HuH-7 (cell line): ENCODE measurements around the gene CPED1.
"Not testable (repeated sequence)": the region's sequence is repeated elsewhere in the genome, so short reads cannot be mapped to it uniquely, and the experiment has no call there.

Source experiments
- DNase-seq: peaks from one replicate; pipeline ENCODE4 v3.0.0; 2011; ENCODE audit warnings: low spot score

The CPED1 gene

DNA sequence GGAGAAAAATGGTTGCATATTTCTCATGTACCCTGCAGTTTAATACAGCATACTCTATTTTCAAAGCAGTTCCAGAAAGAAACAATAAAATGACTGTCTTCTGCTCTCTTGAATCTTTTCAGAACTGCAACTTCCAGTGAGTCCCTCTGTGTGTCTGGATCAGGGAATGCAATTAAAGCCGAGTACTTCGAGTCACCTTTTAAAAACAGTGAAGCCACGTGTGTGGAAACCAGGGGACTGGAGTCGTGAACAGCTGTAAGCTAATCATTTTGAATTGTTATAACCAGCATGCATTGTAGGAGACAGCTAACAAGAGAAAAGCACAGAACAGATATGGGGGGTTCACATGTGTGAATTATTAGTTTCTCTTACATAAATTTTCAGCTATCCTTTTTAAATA lies 109.1 kb downstream of the CPED1 start:
- no peak for DNase-seq

DNA sequence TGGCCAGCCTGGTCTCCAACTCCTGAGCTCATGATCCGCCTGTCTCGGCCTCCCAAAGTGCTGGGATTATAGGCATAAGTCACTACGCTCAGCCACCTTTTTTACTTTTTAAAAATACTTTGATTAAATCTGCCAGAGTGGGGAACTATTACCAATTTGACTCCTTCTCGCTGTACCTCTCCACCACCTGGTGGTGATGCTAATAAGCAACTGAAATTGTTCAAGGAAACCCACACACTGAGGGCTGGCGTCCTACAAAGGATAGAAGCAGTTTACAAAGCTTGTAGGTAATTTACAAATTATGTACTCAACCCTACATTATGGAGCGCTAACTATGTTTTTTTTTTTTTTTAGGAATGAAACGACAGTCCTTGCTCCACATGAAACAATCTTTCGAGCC lies 111.1 kb downstream of the CPED1 start:
- no peak for DNase-seq

DNA sequence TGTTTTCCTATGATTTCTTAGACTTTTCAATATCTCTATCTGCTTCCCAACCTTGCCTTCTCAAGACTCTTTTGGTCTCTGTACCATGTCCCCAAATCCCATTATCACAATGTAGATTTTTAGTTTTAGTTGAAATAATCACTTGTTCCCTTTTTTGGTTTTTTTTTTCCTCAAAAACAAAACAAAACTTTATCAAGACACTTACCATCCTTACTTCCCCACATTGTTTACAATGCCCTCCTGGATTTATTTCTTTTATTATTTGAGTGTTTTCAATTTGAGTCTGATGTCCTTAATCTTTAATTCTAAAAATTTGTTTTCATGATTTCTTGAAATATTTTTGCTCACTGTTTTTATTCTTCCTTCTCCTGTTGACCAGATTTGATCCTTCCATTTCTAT lies 112.6 kb downstream of the CPED1 start:
- no peak for DNase-seq

DNA sequence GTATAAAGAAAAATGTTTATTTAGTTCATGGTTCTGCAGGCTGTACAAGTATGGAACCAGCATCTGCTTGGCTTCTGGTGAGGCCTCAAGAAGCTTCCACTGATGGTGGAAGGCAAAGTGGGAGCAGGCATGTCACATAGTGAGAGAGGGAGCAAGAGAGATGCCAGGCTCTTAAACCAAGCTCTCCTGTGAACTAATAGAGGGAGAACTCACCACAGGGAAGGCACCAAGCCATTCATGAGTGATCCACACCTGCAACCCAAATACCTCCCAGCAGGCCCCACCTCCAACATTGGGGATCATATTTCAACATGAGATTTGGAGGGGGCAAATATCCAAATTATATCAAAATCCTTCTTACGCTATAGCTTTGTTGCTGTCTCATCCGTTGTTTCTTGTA lies 113.1 kb downstream of the CPED1 start:
- no peak for DNase-seq

DNA sequence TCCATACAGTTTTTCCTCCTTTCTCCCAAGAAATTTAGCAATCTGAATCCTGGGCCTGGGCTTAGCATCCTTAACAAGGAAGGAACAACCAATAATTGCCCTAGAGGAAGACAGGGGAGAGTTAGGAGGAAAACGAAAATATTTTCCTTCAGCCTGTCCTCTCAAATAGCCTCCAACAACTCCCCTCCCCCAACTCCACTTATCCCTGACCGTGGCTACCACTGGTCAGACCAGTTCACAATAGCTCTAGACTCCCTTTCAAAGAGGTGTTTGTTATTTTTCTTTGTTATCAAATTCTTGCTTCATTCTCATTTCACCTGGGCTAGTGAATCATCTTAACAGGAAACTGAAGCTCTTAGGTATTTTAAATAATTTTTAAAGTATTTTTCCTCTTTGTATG lies 114.1 kb downstream of the CPED1 start:
- DNase-seq: no peak

DNA sequence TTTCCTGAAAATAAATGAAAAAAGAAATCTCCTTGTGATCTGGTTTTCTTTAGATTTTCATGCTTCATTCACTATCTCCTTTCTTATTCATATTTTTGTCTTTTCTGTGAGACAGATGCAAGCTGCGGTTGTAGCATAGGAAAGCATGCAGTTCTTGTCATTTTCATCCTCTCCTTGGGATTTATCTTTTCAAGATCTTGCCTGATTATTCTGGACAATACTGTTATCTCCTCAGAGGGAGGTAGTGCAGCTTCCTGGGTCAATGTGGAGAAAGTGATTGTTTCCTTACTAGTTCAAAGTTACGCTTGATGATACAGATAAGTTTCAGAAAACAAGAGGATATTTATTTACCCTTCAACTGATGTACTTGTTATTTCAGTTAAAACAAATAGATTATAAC lies 114.6 kb downstream of the CPED1 start:
- no peak for DNase-seq

DNA sequence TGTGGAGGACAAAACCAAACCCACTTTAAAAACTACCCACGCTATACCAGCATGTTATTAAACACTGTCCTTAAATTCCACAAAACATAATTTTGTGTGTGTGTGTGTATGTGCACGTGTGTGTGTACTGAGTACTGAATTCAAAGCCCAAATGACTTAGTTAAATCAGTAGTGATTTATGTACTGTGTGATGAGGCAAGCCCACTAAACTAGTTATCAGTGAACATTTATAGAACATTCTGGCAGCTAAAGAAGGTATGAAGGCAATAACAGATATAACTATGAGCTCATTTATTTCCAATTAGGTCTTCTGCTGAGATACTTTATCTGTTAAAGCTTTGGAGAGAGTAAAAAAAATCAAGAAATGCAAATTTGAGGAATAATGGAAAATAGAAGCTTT lies 115.1 kb downstream of the CPED1 start:
- no peak for DNase-seq

DNA sequence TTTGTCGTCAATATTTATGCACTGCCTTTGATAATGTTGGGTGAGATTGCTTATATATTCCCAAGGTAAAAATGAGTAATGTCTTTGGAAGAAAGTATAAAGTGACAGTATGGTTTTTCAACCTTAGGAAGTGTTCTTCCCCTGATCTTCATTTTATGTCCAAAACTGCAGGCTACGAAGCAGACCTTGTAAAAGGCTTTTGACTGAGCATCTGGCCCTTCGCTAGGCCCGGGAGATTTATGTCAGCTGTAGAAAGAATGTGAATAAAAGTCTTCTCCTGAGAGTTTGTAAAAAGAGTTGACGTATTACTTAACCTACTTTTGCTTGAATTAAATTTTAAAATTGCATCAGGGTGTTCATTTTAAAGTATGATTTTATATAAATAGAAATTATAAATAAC lies 116.8 kb downstream of the CPED1 start:
- no peak for DNase-seq

DNA sequence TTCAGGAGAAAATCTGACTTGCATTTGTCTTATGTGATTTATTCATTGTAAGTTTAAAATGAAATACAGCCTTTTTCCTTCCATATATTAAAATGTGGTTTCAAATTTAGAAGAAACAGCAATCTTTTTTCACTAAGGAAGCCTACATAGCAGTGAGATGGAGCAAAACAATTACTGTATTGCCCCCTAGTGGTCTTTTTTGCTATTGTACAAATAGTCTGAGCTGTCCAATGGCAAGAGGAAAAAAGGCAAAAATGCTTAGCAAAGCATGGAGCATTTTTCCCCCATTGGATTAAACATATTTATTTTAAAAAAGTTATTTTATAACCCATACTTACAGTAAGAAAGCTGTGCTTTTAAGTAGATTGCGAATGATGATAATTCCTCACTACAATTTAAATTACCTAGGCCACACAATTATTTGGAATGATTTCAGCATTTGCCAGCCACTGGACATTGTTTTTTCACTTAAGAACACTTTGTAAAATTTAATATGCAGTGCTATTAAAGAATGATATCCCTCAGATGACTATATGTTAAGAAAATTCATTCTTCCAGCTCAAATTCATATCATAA lies 119.5 kb downstream of the CPED1 start:
- peak; percentile 9 for DNase-seq

DNA sequence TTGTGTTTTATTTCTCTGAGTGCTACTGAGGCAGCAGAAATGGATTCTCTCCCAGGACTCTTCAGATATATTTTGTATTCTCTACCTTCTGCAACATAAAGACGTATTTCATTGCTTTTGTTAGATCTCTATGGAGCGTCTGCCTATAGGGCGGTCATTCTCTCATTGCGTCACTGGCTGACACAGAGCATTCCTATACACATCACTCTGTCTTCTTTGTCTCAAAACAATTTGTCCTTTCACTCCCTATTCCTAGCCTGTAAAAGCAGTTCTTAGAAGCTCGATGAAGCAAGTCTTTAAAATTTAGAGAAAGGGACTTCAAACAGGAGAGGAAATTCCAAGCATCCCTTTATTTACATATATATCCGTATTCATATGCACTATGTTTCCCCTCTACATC lies 120.6 kb downstream of the CPED1 start:
- no peak for DNase-seq

DNA sequence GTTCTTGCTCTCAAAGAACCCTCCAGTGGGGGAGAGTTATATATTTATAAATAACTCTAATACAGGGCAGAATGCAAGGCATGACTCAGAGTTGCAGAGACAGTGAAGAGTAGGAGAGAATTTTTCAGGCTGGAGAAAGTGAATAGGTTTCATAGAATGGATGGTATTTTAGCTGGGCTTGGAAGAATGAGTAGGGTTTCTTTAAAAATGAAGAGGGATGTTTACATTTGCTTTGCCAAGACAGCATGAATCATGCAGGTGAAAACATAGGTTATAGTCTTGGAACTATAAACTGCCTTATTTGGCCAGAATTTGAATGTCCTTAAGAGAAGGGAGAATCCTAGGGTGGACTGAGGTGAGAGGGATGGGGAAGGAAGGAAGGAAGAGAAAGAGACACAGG lies 124.8 kb downstream of the CPED1 start:
- no peak for DNase-seq

DNA sequence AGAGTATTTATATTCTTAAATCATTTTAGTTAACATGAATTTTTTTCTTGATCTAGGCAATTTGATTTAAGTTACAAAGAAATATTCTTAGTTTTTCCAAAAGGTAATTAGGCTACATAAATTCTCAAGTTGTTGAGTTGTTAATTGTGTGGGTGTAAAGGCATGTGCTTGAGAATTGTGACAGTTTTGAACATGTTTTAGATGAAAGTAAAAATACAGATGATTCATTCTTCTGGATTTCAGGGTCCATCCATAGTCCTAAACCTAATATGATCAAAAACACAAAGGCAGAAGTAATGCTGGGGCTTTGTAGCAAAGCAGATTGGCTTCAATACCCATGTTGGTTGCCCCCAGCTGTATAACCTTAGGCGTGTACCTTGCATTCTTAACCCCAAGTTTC lies 127.9 kb downstream of the CPED1 start:
- DNase-seq: no peak

DNA sequence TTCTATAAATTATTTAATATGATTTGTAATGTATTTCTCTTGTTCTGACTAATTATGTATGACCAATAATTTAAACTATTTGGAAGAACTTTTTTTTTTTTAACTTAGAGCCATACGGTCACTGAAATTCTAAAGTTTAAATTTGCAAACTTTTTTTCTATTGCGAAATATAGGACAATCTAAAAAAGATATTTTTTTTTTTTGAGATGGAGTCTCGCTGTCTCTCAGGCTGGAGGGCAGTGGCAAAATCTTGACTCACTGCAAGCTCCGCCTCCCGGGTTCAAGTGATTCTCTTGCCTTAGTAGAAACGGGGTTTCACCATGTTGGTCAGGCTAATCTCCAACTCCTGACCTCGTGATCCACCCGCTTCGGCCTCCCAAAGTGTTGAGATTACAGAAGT lies 130.5 kb downstream of the CPED1 start:
- no peak for DNase-seq

DNA sequence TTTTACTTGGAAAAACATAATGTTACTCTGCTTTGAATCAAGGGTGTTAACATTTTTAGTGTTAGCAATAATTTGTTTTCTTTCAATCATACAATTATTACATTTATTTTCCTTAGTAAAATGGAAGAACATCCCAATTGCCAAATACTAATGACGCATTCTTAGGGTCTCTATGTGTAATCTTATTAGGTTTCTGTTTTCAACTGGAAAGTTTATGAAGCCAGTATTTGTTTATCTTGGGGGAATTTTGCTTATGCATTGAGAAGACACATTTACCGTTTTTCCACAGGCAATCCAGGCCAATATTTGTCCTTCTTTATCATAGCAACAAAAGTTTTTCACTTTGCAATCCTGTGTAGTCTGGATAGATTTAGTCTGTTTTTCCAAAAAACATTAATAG lies 134.5 kb downstream of the CPED1 start:
- DNase-seq: no peak

DNA sequence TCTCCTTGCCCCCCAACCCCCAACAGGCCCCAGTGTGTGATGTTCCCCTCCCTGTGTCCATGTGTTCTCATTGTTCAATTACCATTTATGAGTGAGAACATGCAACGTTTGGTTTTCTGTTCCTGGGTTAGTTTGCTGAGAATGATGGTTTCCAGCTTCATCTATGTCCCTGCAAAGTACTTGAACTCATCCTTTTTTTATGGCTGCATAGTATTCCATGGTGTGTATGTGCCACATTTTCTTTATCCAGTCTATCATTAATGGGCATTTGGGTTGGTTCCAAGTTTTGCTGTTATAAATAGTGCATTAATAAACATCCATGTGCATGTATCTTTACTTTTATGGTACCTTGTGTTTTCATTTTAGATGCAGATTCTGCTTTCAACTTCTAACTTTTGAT lies 136.9 kb downstream of the CPED1 start:
- not testable (repeated sequence) for DNase-seq

DNA sequence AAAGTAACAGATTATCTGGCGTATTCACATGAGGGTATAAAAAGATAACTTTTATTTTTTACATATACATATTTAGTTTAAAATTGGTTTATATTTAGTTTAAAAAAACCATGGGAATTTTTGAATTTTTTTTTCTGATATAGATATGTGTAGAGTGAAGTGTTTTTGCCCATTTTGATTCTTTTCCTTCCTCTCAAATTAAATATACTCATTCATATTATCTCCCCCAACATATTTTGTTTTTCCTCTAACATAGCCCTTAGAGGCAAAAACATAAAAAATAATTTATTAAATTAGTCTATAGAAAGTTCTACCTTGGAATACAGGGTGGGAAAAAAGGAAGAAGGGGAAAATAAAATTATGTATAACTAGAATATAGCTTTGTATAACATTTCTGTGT lies 137.7 kb downstream of the CPED1 start:
- DNase-seq: no peak

DNA sequence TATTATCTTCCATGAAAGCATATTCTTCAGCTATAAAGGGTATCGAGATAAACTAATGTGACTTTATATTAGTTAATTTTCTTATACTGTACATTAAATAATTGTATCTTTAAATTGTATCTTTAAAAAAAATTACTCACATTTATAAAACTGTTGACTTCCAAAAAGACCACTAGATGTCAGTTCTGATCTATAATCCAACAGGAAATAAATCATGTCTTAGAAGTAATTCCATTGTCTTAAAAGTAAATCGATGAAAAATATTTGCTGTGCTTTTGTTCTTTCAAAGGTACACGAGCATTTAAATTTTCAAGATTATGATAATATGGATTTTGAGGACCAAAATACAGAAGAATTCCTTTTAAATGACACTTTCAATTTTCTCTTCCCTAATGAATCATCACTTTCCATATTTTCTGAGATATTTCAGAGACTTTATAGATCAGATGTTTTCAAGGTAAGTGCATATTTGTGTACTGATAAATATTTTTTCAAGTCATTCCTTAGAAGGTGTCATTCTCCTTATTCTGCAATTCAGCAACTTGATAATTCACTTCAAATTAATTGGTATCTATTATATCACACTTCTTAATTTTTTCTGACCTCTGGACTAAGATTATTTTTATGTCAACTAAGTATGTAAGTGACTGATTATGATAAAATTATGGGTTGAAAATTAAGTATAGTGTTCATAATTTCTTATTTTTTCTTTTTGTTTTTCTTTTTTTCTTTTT lies 138.5 kb downstream of the CPED1 start:
- no peak for DNase-seq

DNA sequence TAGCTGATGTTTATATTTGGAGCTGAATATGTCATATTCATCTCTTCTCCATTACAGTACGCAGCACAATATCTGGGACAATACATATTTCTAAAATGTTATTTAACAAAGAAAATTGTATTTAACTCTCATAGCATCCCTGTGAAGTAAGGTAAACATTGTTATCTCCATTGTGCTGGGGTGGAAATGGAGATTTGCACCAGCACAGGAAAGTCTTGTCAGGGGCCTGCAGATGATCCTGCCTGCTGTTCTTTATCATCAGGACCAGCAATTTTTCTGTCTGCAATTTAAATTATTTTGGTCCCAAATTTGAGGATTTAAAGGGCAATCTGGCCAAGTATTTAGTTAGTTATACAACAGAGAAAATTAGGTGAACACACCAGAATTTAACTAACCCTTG lies 144.4 kb downstream of the CPED1 start:
- no peak for DNase-seq

DNA sequence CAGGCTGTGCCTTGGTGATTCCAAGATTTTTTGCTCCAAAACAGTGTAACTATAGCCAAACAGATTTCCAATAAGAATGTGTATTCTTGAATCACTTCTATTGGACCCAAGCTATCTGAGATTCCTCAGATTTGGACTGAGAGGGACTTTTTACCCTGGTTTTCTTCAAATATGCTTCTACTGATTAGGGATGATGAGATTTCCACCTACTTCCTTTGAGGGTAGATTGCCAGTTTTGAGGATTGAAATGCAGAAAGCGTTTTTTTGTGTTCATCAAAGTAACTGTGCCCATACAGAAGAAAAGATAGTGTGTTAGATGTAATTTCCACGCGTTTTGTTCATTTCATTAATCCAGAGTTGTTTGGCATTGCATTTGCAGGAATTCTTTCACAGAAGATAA lies 144.9 kb downstream of the CPED1 start:
- DNase-seq: no peak

DNA sequence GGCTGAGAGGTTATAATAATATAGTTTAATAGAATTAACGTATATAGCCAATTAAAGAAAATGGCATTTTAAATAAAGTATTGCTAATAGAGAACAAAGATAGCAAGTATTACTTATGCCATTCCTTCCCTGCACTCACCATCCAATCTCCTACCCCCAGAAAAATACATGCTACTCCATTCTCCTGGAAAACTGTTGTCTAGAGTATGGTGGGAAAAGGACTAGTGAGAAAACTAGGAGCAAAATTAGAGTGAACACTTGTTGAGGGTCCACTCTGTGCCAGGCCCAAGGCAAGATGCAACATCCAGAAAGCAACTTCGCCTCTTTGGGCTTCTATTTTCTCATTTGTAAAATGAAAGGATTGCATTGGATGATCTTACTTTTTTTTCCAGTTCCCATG lies 149.1 kb downstream of the CPED1 start:
- DNase-seq: no peak

DNA sequence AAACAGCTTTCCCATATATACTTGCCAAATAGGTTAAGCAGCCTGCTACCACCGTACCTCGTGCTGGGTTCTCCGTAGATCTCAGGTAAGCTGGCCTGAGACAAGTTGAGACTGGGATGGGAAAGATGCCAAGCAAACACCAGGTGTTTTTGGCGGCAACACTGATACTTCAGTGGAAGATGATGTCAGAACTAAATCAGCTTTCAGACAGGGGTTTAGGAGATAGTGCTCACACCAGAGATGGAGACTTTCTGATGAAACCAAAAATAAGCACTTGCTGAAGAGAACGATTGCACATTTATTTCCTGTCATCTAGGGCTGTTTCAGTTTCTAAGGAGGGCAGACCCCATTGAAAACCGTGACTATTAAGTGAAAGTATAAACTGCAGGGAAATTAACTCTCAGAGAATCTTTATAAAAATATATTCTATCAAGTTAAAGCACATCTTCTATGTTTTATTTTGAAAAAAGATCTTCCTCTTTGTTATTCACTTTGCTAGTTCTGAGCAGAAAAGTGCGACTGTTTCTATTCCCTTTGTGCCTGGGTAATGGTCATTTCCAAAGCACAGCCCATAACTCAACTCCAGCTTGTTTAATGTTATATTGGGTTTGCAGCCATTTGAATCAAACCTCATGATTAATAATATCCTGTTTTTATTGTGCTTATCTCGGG lies 149.9 kb downstream of the CPED1 start:
- DNase-seq: no peak

DNA sequence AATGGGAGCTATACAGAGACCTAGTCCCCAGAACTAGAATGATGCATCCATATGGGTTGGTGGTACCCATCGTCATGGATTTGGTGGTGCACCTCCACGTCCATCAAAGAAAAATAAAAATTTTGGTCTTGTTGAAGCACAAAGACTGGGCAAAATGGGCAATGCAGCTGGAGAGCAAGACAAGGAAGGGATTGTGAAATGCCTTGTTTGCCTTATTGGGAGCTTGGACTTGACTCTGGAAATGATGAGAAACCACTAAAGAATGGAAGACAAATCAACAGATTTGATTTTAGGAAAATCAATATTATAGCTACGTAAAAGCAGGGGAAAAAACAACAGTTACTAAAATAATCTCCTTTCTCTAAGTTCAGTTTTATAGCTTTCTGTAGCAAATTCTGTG lies 150.9 kb downstream of the CPED1 start:
- DNase-seq: no peak

DNA sequence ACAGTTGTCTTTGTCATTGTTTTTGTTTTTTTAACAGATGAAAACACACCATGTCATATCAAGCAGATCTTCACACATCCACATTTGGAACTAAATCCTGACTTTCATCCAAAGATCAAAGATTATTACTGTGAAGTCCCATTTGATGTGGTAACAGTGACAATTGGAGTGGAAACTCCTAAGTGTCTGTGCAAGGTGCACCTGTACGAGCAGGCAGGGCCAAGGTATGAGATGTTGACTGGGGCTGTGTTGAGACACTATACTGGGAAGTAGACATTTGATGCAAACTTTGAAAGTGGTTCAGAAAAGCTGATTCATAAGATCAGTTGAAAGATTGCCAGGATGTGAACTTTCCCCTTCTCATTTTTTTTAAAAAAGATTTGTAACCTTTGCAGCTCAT lies 152.3 kb downstream of the CPED1 start:
- DNase-seq: no peak

DNA sequence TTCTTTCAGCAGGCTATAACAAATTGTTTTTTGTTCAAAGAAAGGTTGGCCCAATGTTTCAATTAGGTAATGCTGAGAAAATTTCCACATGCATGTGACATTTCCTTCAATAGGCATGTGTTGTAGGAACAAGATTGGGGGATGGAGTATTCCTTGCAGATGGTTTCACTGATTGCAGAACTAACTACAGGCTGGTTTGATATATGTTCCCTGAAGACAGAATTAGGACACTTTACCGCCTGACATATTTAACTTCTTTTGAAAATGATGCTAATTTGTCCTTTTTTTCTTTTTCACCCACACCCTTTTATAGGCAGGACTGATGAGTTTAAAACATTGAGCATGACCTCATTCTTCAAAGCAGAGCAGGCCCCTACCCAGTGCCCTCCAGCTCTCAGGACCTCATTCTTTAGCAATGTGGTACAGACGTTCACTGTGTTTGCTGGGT lies 163.3 kb downstream of the CPED1 start:
- DNase-seq: no peak
